Neutrophil (primary cell): ENCODE results near the gene SLC22A8.

Source experiments
- H3K27ac ChIP-seq: fragments of 200-600 bp; sonication (generic); 2 replicates; pipeline ENCODE4 v1.5.1; 2016; ENCODE audit warnings: mild to moderate bottlenecking, moderate library complexity
- H3K27me3 ChIP-seq: fragments of 200-600 bp; sonication (generic); 2 replicates; pipeline ENCODE4 v1.6.0; 2016; ENCODE audit warnings: mild to moderate bottlenecking
- H3K36me3 ChIP-seq: fragments of 200-600 bp; sonication (generic); 2 replicates; pipeline ENCODE4 v1.5.1; 2017
- H3K4me1 ChIP-seq, 2 experiments: fragments of 200-600 bp in 1 of 2; sonication (generic) in 1 of 2; 1 replicate in 1 of 2; 2 replicates in 1 of 2; pipeline versions ENCODE4 v1.5.1 to v1.6.1; 2013 to 2016; ENCODE audit warnings: low read depth in 1 of 2, low read length in 1 of 2, mild to moderate bottlenecking in 1 of 2, moderate library complexity in 1 of 2; ENCODE audit not compliant: control insufficient read depth in 1 of 2, insufficient read depth in 1 of 2
- H3K4me3 ChIP-seq, 2 experiments: fragments of 200-600 bp in 1 of 2; sonication (generic) in 1 of 2; 1 replicate in 1 of 2; 2 replicates in 1 of 2; pipeline ENCODE4 v1.5.1; 2013 to 2016; ENCODE audit warnings: low read depth in 1 of 2, low read length in 1 of 2, mild to moderate bottlenecking in 1 of 2, moderate library complexity in 1 of 2
- H3K9me3 ChIP-seq: fragments of 200-600 bp; sonication (generic); 2 replicates; pipeline ENCODE4 v1.5.1; 2016
- TF ChIP-seq, protein P1 (sequence below): fragments of 200-600 bp; sonication (generic); IDR thresholded peaks from 2 replicates; pipeline ENCODE4 v1.5.1; 2016; ENCODE audit warnings: antibody characterized with exemption

SLC22A8 gene

DNA sequence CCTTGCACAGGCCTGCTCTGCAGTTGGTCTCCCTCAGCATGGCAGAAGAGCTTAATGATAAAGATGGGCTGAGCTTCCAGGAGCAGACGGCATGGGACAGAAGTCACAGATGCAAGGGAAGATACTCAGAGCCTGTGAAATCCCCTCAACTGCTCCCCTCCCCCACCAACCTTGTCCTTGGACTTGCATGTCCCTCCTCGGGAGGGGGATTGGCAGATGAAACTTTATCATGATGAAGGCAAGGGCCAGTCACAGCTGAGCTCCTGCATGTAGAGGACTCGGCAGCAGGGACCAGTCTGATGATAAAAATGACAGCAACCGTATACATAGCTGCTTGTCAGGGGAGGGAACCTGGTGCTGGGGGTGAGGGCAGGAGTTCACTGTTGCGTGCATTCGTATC, 6.8 kb upstream of the SLC22A8 start:
- no peaks in the 10 kb centered on the region for H3K36me3 ChIP-seq
- no peak overlapping the region for H3K27ac ChIP-seq
- no peaks in the 10 kb centered on the region for H3K4me1 ChIP-seq
- peaks cover 24% of the 10 kb centered on the region for H3K27me3 ChIP-seq
- H3K9me3 ChIP-seq: no peaks in the 10 kb centered on the region
- H3K4me3 ChIP-seq: no peak overlapping the region
- TF ChIP-seq, protein P1, sequence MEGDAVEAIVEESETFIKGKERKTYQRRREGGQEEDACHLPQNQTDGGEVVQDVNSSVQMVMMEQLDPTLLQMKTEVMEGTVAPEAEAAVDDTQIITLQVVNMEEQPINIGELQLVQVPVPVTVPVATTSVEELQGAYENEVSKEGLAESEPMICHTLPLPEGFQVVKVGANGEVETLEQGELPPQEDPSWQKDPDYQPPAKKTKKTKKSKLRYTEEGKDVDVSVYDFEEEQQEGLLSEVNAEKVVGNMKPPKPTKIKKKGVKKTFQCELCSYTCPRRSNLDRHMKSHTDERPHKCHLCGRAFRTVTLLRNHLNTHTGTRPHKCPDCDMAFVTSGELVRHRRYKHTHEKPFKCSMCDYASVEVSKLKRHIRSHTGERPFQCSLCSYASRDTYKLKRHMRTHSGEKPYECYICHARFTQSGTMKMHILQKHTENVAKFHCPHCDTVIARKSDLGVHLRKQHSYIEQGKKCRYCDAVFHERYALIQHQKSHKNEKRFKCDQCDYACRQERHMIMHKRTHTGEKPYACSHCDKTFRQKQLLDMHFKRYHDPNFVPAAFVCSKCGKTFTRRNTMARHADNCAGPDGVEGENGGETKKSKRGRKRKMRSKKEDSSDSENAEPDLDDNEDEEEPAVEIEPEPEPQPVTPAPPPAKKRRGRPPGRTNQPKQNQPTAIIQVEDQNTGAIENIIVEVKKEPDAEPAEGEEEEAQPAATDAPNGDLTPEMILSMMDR: no peak

DNA sequence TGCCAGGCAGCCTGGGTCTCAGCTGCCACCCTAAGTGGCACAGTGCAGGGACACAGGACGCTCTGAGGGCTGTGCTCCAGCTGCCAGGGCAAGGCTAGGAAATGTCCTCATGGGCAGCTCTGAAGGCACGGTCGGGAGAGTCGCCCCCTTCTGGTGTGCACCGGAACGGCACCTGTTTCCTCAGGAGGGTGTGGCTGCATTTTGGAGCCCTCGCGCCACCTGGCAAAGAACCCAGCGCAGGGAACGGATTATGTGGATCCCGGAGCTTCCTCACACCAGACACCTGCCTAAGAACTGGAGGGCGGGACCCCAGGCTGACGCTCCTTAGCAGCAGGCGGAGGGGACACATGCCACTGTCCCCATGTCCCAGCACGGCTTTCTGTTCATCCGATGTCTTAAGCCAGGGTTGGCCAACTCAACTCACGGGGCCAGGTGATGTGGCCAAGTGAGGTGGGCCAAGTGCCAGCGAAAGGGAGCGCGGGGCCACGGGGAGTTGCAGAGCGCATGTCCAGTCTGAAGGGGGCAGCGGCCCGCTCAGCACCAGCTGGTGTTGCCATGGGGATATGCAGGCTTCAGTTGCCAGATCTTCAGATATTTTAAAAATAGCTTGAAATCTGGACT, 5.1 kb upstream of the SLC22A8 start:
- H3K27ac ChIP-seq: no peak overlapping the region
- H3K4me1 ChIP-seq: no peaks in the 10 kb centered on the region
- H3K36me3 ChIP-seq: no peaks in the 10 kb centered on the region
- peaks cover 32% of the 10 kb centered on the region for H3K27me3 ChIP-seq
- H3K9me3 ChIP-seq: no peaks in the 10 kb centered on the region
- TF ChIP-seq, protein P1: no peak
- no peak overlapping the region for H3K4me3 ChIP-seq

DNA sequence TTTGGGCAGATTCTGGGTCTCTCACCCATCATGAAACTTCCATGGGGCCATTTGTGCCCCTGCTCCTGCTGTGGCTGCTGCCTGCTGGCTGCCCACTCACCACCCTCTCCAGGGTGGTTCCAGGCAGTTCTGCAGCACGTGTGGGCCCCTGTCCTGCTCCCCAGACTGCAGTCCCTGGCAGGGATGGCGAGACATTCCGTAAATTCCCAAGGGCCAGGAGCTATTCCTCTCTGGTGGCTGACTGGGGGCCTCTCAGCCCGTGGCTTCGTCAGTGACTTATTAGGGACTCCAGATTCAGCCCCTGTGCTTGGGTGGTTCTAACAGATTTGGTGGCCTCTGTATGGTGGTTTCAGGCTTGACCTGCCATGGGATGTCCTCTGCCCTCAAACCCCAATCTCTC, 3.9 kb upstream of the SLC22A8 start:
- H3K27me3 ChIP-seq: peaks cover 36% of the 10 kb centered on the region
- H3K36me3 ChIP-seq: no peaks in the 10 kb centered on the region
- H3K9me3 ChIP-seq: no peaks in the 10 kb centered on the region
- no peak overlapping the region for H3K4me3 ChIP-seq
- H3K4me1 ChIP-seq: no peaks in the 10 kb centered on the region
- TF ChIP-seq, protein P1: no peak
- H3K27ac ChIP-seq: no peak overlapping the region

DNA sequence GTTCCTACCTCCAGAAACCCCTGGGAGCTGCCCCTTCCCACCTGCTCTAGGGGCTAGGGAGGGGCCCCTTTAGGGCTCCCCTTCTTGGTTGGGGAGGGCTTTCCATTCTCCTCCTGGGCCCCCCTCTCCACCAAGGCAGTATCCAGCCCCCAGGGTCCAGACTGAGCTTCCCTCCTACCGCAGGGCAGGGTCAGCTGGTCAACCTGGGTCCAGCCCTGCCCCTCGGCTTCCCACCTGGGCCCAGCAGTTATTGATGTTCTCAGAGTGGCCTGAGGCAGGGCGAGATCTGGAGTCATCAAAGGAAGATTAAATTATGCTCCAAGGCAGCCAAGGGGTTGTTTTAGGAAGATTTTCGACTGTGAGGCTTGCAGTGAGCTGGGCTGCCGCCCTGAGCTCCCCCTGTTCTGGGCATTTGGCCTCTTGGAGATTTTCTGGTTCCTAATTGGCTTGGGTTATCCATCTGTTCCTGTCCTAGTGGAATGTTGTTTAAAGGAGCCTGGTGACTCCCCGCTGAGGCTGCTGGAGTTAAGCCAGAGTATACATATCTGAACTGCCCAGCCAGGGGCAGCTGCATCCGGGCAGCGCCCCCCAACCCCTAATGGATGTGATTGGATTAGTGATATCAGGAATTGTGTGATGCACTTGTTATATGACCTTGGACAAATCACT, 1.8 kb upstream of the SLC22A8 start:
- H3K27ac ChIP-seq: no peak overlapping the region
- no peak overlapping the region for H3K4me3 ChIP-seq
- no peaks in the 10 kb centered on the region for H3K9me3 ChIP-seq

DNA sequence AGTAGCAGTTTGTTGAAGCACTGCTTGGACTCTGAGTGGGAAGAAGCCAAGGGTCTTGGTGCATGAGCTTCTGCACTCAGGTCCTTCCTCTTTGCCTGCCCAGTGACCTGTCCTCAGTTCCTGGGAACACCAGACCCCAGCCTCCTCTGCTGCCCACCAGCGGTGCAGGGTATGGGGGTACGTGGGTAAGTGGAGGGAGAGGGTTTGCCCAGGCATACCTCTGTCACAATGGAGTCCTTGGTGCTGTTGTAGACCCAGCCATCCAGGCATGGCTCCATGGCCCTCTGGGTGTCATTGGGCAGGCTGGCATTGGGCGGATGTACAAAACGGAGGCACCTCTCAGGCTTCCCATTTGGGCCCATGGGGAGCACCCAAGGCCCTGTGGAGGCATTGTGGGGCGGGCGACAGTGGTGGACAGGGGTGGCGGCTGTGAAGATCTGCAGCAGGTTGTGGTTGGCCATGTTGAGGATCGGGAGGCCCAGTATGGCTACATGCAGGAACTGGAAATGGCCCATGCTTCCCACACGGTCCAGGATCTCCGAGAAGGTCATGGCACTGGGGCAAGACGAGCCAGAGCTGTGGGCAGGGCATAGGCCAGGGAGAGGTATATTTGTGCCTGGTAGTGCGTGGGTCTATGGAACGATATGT, 1.1 kb downstream of the SLC22A8 start:
- Histone ChIP-seq H3K9me3 (no peaks in the 10 kb centered on the region), H3K36me3 (no peaks in the 10 kb centered on the region), H3K4me1 (no peaks in the 10 kb centered on the region), H3K27ac (no peak overlapping the region), H3K27me3 (peaks cover 19% of the 10 kb centered on the region), H3K4me3 (no peak overlapping the region)
- TF ChIP-seq, protein P1: no peak

More for the DNA sequence above, 1.8 kb upstream of the SLC22A8 start:
- Histone ChIP-seq H3K4me1 (no peaks in the 10 kb centered on the region), H3K27me3 (peaks cover 23% of the 10 kb centered on the region), H3K36me3 (no peaks in the 10 kb centered on the region)
- TF ChIP-seq, protein P1: no peak
